ENCODE measurements around the gene GSK3B. TPM values are rescaled to one million over a fixed set of nuclear protein-coding genes. Genes with fewer than 3 reads are reported as not detected.

Gene GSK3B
- total RNA-seq, 3 donors from 2014 or later, result 34.6 to 46.1 (median 42.0) TPM

- H3K36me3 ChIP-seq, result no peaks in the 10 kb centered on the region
- H3K27ac ChIP-seq, result no peak overlapping the region
- H3K4me1 ChIP-seq, result no peaks in the 10 kb centered on the region
- DNase-seq (ENCODE audit: low spot score in 2 of 2), result no peak
- TF ChIP-seq CTCF (IDR thresholded peaks at IDR 0.05) (no peak), POLR2AphosphoS5 (IDR thresholded peaks at IDR 0.05) (no peak), POLR2A (IDR thresholded peaks at IDR 0.05) (no peak)
- no peaks in the 10 kb centered on the region for H3K27me3 ChIP-seq
- intact Hi-C loops (cut with DNase I; ENCODE audit: low total_unique reads), result no loop called here
- H3K4me3 ChIP-seq, result no peak overlapping the region
- no peaks in the 10 kb centered on the region for H3K9me3 ChIP-seq
Observed at GRCh38 chr3:119864476-119864875, 229.8 kb downstream of the GSK3B start.

GRCh38 chr3:119862616-119863015, 231.6 kb downstream of the GSK3B start:
- Histone ChIP-seq H3K27ac (no peak overlapping the region), H3K36me3 (no peaks in the 10 kb centered on the region), H3K9me3 (peaks cover 0 to 7% of the 10 kb centered on the region in 2 donors), H3K27me3 (no peaks in the 10 kb centered on the region), H3K4me1 (no peaks in the 10 kb centered on the region), H3K4me3 (no peak overlapping the region)
- TF ChIP-seq POLR2A (IDR thresholded peaks at IDR 0.05) (no peak), CTCF (IDR thresholded peaks at IDR 0.05) (no peak), POLR2AphosphoS5 (IDR thresholded peaks at IDR 0.05) (no peak)
- no peak for DNase-seq (ENCODE audit: low spot score in 2 of 2)
- intact Hi-C loops (cut with DNase I; ENCODE audit: low total_unique reads), result no loop called here

GRCh38 chr3:119861681-119862080, 232.6 kb downstream of the GSK3B start:
- H3K27me3 ChIP-seq, result no peaks in the 10 kb centered on the region
- no peak overlapping the region for H3K4me3 ChIP-seq
- intact Hi-C loops (cut with DNase I; ENCODE audit: low total_unique reads), result no loop called here
- no peaks in the 10 kb centered on the region for H3K36me3 ChIP-seq
- no peak for DNase-seq (ENCODE audit: low spot score in 2 of 2)
- peaks cover 0 to 7% of the 10 kb centered on the region in 2 donors for H3K9me3 ChIP-seq
- no peak overlapping the region for H3K27ac ChIP-seq
- H3K4me1 ChIP-seq, result no peaks in the 10 kb centered on the region
- TF ChIP-seq POLR2A (IDR thresholded peaks at IDR 0.05) (no peak), POLR2AphosphoS5 (IDR thresholded peaks at IDR 0.05) (no peak), CTCF (IDR thresholded peaks at IDR 0.05) (no peak)

GRCh38 chr3:119859728-119860127, 234.5 kb downstream of the GSK3B start:
- Histone ChIP-seq H3K27me3 (no peaks in the 10 kb centered on the region), H3K4me3 (no peak overlapping the region), H3K4me1 (no peaks in the 10 kb centered on the region), H3K9me3 (peaks cover 0 to 7% of the 10 kb centered on the region in 2 donors), H3K36me3 (no peaks in the 10 kb centered on the region), H3K27ac (no peak overlapping the region)
- TF ChIP-seq POLR2A (IDR thresholded peaks at IDR 0.05) (no peak), CTCF (IDR thresholded peaks at IDR 0.05) (no peak), POLR2AphosphoS5 (IDR thresholded peaks at IDR 0.05) (no peak)
- no peak for DNase-seq (ENCODE audit: low spot score in 2 of 2)
- intact Hi-C loops (cut with DNase I; ENCODE audit: low total_unique reads), result no loop called here

GRCh38 chr3:119858957-119859356, 235.3 kb downstream of the GSK3B start:
- peaks cover 0 to 7% of the 10 kb centered on the region in 2 donors for H3K9me3 ChIP-seq
- no peaks in the 10 kb centered on the region for H3K36me3 ChIP-seq
- intact Hi-C loops (cut with DNase I; ENCODE audit: low total_unique reads), result no loop called here
- no peak for TF ChIP-seq POLR2AphosphoS5 (IDR thresholded peaks at IDR 0.05)
- TF ChIP-seq POLR2A (IDR thresholded peaks at IDR 0.05), result no peak
- no peak for TF ChIP-seq CTCF (IDR thresholded peaks at IDR 0.05)
- no peak overlapping the region for H3K27ac ChIP-seq
- no peak for DNase-seq (ENCODE audit: low spot score in 2 of 2)
- H3K27me3 ChIP-seq, result no peaks in the 10 kb centered on the region
- no peaks in the 10 kb centered on the region for H3K4me1 ChIP-seq
- no peak overlapping the region for H3K4me3 ChIP-seq

All from breast epithelium (tissue), 4 donors.